GM12865 (cell line): ENCODE data around the gene PAQR3.

Source experiments
- DNase-seq: peaks from one replicate; pipeline ENCODE4 v3.0.0; 2010; ENCODE audit warnings: low read depth
- H3K4me3 ChIP-seq: 2 replicates; pipeline ENCODE4 v1.5.1; 2011; ENCODE audit warnings: mild to moderate bottlenecking, low read depth, low read length, control low read depth
- TF ChIP-seq, protein P1 (sequence below): IDR thresholded peaks from 2 replicates; pipeline ENCODE4 v1.5.1; 2011; ENCODE audit warnings: low read length, control low read depth, low read depth, inconsistent platforms; ENCODE audit not compliant: insufficient read depth; ENCODE audit errors: missing control alignments

PAQR3 gene

GRCh38 chr4:78936989-78937388, 2.2 kb downstream of the PAQR3 start:
- TF ChIP-seq, protein P1, sequence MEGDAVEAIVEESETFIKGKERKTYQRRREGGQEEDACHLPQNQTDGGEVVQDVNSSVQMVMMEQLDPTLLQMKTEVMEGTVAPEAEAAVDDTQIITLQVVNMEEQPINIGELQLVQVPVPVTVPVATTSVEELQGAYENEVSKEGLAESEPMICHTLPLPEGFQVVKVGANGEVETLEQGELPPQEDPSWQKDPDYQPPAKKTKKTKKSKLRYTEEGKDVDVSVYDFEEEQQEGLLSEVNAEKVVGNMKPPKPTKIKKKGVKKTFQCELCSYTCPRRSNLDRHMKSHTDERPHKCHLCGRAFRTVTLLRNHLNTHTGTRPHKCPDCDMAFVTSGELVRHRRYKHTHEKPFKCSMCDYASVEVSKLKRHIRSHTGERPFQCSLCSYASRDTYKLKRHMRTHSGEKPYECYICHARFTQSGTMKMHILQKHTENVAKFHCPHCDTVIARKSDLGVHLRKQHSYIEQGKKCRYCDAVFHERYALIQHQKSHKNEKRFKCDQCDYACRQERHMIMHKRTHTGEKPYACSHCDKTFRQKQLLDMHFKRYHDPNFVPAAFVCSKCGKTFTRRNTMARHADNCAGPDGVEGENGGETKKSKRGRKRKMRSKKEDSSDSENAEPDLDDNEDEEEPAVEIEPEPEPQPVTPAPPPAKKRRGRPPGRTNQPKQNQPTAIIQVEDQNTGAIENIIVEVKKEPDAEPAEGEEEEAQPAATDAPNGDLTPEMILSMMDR: no peak
- H3K4me3 ChIP-seq: no peak overlapping the region

GRCh38 chr4:78930016-78930629, 9.1 kb downstream of the PAQR3 start:
- TF ChIP-seq, protein P1: no peak
- DNase-seq: no peak
- H3K4me3 ChIP-seq: no peak overlapping the region

More at GRCh38 chr4:78936989-78937388, 2.2 kb downstream of the PAQR3 start:
- no peak for DNase-seq

GRCh38 chr4:78928835-78929234, 10.4 kb downstream of the PAQR3 start:
- TF ChIP-seq, protein P1: no peak
- H3K4me3 ChIP-seq: no peak overlapping the region
- DNase-seq: no peak

GRCh38 chr4:78926826-78927225, 12.4 kb downstream of the PAQR3 start:
- TF ChIP-seq, protein P1: no peak
- no peak overlapping the region for H3K4me3 ChIP-seq
- DNase-seq: no peak

DNA sequence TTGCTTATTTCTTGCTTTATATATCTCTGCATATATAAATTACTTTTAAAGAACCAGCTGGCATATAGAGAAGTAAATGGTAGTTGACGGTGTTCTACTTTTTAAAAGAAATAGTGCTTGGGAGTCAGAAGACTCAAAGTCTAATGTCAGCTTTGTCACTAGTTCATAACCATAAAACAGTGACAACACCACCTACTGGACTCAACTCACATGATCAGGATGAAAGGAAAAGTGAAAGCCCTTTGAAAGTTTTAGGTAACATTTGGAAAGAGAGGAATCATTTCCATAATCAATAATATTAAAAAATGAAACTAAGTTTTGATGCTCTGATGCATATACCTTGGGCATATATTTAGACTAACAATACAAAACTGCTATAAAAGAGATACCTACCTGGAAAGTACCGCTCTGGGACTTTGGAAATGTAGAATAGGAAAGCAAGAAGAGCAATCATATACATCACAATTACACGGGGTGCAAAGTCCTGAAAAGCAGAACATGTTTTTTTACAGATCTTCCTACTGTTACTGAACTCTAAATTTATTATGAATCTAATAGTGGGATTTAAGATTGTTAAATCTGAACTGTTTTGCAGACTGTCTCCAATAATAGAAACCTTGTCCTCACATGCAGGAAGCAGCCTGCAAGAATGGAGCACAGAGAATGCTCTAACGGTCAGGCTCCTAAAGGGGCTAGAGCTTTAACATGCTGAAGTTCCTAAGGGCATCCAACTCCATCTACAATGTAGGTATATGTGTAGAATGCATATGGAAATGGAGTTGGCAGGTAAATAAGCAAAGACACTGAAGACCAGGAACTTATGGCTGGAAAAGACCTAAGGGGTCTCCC, 15.6 kb downstream of the PAQR3 start:
- no peak overlapping the region for H3K4me3 ChIP-seq
- TF ChIP-seq, protein P1: no peak
- DNase-seq: no peak

GRCh38 chr4:78922207-78922606, 17.0 kb downstream of the PAQR3 start:
- no peak for DNase-seq
- no peak overlapping the region for H3K4me3 ChIP-seq
- TF ChIP-seq, protein P1: no peak
